ENCODE measurements around the gene STOX2.

STOX2 gene

GRCh38 chr4:183905081-183905592 lies at the start of gene STOX2:
Gene STOX2, plus strand, starts transcription at chr4:183905307. Its CDS starts 1,484 bp downstream, at chr4:183906791.
- Histone ChIP-seq H3K9ac (ENCODE audit: low read length) (peak within 1 kb of the TSS; percentile 51), H3K9me3 (ENCODE audit: control insufficient read depth, low read length) (no peaks in the 10 kb centered on the region), H3K4me1 (ENCODE audit: control insufficient read depth, insufficient read depth, low read length) (peaks cover 4% of the 10 kb centered on the region), H3K4me3 (ENCODE audit: low read length) (peak within 1 kb of the TSS; percentile 57), H3K27me3 (ENCODE audit: control insufficient read depth, insufficient read depth, low read length) (peaks cover 14% of the 10 kb centered on the region), H3K36me3 (ENCODE audit: control insufficient read depth, insufficient read depth, low read length) (no peaks in the 10 kb centered on the region)

DNA sequence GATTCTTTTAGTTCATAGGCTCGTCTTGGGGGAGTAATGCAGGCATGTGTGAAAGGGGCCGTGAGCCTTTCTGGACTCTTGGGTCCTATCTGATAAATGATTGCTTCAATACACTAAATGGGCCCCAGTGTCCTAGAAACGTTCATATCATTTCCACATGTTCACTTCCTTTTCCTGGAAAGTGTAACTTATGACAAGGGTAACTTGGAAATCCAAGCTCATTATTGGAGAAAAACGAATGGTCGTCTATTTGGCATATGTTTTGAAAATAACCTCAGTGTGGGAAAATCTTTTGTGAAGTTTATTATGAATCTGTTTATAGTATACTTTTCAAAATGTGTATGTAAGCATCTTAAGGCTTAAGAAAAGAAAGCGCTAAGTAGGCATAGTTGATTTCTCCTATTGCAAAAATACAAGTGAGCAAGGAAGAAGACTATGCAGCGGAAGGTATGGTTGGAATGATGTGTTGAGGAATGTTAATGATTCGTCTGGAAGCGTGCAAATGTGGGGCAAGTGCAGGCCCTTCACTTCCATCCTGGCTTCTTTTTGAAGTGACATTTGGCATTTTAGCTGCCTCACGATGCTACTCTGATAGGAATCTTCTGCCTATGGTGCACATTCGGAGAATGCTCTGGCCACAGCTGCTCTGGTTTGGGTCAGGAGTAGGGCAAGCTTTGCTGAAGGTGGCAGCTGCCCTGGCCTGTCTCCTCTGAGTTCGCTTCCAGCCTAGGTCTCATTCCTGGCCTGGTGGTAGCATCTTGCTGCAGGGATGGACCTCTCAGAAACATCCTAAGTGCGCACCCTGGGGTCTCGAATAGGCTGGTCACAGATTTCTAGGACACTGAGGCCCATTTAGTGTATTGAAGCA lies 49.5 kb upstream of the STOX2 start:
- H3K9ac ChIP-seq (ENCODE audit: low read length) = no peak overlapping the region
- H3K27me3 ChIP-seq (ENCODE audit: control insufficient read depth, insufficient read depth, low read length) = no peaks in the 10 kb centered on the region
- no peak overlapping the region for H3K4me3 ChIP-seq (ENCODE audit: low read length)
- no peaks in the 10 kb centered on the region for H3K36me3 ChIP-seq (ENCODE audit: control insufficient read depth, insufficient read depth, low read length)
- H3K9me3 ChIP-seq (ENCODE audit: control insufficient read depth, low read length) = no peaks in the 10 kb centered on the region
- no peaks in the 10 kb centered on the region for H3K4me1 ChIP-seq (ENCODE audit: control insufficient read depth, insufficient read depth, low read length)

DNA sequence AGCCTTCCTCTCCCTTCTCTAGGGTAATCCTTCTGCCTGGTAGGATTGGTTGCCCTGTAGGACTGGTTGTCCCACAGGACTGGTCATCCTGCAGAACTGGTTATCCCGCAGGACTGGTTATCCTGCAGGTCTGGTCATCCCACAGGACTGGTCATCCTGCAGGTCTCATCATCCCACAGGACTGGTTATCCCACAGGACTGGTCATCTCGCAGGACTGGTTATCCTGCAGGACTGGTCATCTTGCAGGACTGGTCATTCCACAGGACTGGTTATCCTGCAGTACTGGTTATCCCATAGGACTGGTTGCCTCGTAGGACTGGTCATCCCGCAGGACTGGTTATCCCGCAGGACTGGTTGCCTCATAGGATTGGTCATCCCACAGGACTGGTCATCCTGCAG lies 48.1 kb upstream of the STOX2 start:
- no peak overlapping the region for H3K4me3 ChIP-seq (ENCODE audit: low read length)
- no peaks in the 10 kb centered on the region for H3K4me1 ChIP-seq (ENCODE audit: control insufficient read depth, insufficient read depth, low read length)
- no peak overlapping the region for H3K9ac ChIP-seq (ENCODE audit: low read length)
- H3K9me3 ChIP-seq (ENCODE audit: control insufficient read depth, low read length) = no peaks in the 10 kb centered on the region
- no peaks in the 10 kb centered on the region for H3K36me3 ChIP-seq (ENCODE audit: control insufficient read depth, insufficient read depth, low read length)
- H3K27me3 ChIP-seq (ENCODE audit: control insufficient read depth, insufficient read depth, low read length) = no peaks in the 10 kb centered on the region

GRCh38 chr4:183858011-183858615 lies 47.0 kb upstream of the STOX2 start:
- no peaks in the 10 kb centered on the region for H3K36me3 ChIP-seq (ENCODE audit: control insufficient read depth, insufficient read depth, low read length)
- no peaks in the 10 kb centered on the region for H3K9me3 ChIP-seq (ENCODE audit: control insufficient read depth, low read length)
- no peaks in the 10 kb centered on the region for H3K27me3 ChIP-seq (ENCODE audit: control insufficient read depth, insufficient read depth, low read length)
- H3K4me1 ChIP-seq (ENCODE audit: control insufficient read depth, insufficient read depth, low read length) = peaks cover 5% of the 10 kb centered on the region
- H3K4me3 ChIP-seq (ENCODE audit: low read length) = no peak overlapping the region
- H3K9ac ChIP-seq (ENCODE audit: low read length) = no peak overlapping the region

DNA sequence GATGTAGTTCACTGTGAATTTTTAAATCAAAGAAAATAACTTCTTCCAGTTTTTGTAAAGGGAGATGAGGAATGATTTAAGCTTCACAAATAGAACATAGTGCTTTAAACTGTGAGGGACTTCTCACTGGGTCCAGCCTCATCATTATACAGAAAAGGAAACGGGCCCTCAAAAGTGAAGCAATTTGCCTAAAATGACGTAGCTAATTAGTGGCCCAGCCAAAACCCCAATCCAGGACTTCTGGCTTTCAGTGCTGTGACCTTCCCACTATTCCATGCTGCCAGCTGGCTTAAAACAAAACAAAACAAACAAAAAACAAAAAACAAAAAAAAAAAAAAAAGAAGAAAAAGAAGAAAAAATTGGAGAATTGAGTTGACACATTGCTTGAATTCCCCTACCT lies 45.0 kb upstream of the STOX2 start:
- H3K36me3 ChIP-seq (ENCODE audit: control insufficient read depth, insufficient read depth, low read length) = no peaks in the 10 kb centered on the region
- H3K4me1 ChIP-seq (ENCODE audit: control insufficient read depth, insufficient read depth, low read length) = peaks cover 15% of the 10 kb centered on the region
- no peaks in the 10 kb centered on the region for H3K9me3 ChIP-seq (ENCODE audit: control insufficient read depth, low read length)
- no peaks in the 10 kb centered on the region for H3K27me3 ChIP-seq (ENCODE audit: control insufficient read depth, insufficient read depth, low read length)
- no peak overlapping the region for H3K4me3 ChIP-seq (ENCODE audit: low read length)
- no peak overlapping the region for H3K9ac ChIP-seq (ENCODE audit: low read length)

DNA sequence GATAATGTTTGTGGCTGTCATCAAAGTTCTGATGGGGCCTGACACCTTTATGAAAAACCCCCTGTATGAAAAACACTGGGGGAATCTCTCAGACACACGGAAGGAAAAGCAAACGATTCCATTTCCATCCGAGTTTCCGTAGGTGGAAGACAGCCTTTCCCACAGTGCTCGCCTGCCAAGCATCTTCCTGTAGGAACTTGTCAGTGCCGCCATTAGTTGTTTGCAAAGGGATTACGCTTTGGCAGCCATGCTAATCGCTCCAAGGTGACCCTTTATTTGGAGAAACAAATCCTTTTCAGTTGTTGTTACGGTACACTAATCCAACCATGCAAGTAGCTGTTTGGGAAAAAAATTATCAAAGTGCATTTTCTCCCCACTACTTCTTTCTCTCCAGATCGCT lies 44.4 kb upstream of the STOX2 start:
- Histone ChIP-seq H3K9me3 (ENCODE audit: control insufficient read depth, low read length) (no peaks in the 10 kb centered on the region), H3K9ac (ENCODE audit: low read length) (no peak overlapping the region), H3K4me3 (ENCODE audit: low read length) (no peak overlapping the region), H3K36me3 (ENCODE audit: control insufficient read depth, insufficient read depth, low read length) (no peaks in the 10 kb centered on the region), H3K4me1 (ENCODE audit: control insufficient read depth, insufficient read depth, low read length) (peaks cover 15% of the 10 kb centered on the region), H3K27me3 (ENCODE audit: control insufficient read depth, insufficient read depth, low read length) (no peaks in the 10 kb centered on the region)

DNA sequence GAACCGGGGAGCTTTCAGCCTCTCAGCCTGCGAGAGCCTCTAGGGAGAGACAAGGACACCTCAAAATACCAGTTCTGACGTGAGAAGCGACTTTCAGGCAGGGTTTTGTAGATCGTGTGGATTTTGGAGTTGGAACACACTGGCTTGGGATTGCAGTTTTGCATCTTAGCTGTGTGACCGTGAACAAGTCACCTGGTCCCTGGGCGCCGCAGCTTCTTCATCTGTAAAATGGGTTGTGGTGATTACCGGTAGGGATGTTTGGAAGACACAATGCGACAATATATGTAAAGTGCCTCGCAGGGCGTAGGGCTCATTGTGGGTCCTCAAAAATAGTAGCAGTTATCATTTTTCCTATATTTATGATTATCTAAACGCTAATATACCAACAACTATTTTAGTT lies 43.7 kb upstream of the STOX2 start:
- peaks cover 15% of the 10 kb centered on the region for H3K4me1 ChIP-seq (ENCODE audit: control insufficient read depth, insufficient read depth, low read length)
- no peak overlapping the region for H3K4me3 ChIP-seq (ENCODE audit: low read length)
- H3K36me3 ChIP-seq (ENCODE audit: control insufficient read depth, insufficient read depth, low read length) = no peaks in the 10 kb centered on the region
- H3K9me3 ChIP-seq (ENCODE audit: control insufficient read depth, low read length) = no peaks in the 10 kb centered on the region
- H3K9ac ChIP-seq (ENCODE audit: low read length) = no peak overlapping the region
- H3K27me3 ChIP-seq (ENCODE audit: control insufficient read depth, insufficient read depth, low read length) = no peaks in the 10 kb centered on the region

- H3K9ac ChIP-seq (ENCODE audit: low read length) = no peak overlapping the region
- peaks cover 15% of the 10 kb centered on the region for H3K4me1 ChIP-seq (ENCODE audit: control insufficient read depth, insufficient read depth, low read length)
- H3K4me3 ChIP-seq (ENCODE audit: low read length) = no peak overlapping the region
- H3K9me3 ChIP-seq (ENCODE audit: control insufficient read depth, low read length) = no peaks in the 10 kb centered on the region
- no peaks in the 10 kb centered on the region for H3K36me3 ChIP-seq (ENCODE audit: control insufficient read depth, insufficient read depth, low read length)
- no peaks in the 10 kb centered on the region for H3K27me3 ChIP-seq (ENCODE audit: control insufficient read depth, insufficient read depth, low read length)
These were observed 41.8 kb upstream of the STOX2 start for GRCh38 chr4:183863155-183863825.

DNA sequence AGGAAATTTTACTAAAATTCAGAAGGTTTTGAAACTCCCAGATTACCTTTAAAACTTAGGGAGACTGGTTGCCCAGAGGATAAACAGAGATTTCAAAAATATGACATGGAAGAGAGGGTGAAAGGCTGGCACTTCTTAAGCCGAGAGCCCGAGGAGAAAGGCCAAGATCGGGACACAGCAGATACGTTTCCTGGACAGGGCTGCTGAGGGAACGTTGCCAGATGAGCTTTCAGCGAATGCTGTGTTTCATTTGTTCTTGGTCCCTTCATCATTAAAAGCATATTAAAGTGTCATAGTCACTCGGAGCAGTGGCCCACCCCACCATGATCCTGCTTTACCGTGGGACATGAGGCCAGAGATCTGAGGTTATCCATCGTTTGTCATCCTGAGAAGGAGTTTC lies 37.9 kb upstream of the STOX2 start:
- Histone ChIP-seq H3K4me3 (ENCODE audit: low read length) (no peak overlapping the region), H3K9me3 (ENCODE audit: control insufficient read depth, low read length) (no peaks in the 10 kb centered on the region), H3K27me3 (ENCODE audit: control insufficient read depth, insufficient read depth, low read length) (no peaks in the 10 kb centered on the region), H3K9ac (ENCODE audit: low read length) (no peak overlapping the region), H3K36me3 (ENCODE audit: control insufficient read depth, insufficient read depth, low read length) (no peaks in the 10 kb centered on the region), H3K4me1 (ENCODE audit: control insufficient read depth, insufficient read depth, low read length) (peaks cover 15% of the 10 kb centered on the region)

DNA sequence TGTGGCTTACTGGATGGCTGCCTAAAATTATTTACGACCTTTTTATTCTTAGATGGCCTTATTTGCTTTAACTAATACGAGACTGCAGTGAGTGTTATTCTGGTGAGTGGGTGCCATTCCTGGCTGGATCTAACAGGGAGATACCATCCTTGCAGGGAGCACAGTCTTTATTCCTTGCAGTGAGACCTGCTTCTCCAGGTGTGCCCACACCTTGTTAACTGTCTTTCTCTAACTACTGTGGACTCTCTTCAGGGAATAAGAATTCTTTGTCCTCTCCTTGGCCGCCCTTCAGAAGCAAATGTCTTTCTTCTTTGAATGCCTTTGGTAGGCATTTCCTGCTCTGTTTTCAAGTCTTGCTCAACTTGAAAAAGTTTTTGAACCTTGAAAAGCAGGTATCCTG lies 34.1 kb upstream of the STOX2 start:
- H3K9me3 ChIP-seq (ENCODE audit: control insufficient read depth, low read length) = no peaks in the 10 kb centered on the region
- no peak overlapping the region for H3K4me3 ChIP-seq (ENCODE audit: low read length)
- no peaks in the 10 kb centered on the region for H3K27me3 ChIP-seq (ENCODE audit: control insufficient read depth, insufficient read depth, low read length)
- no peaks in the 10 kb centered on the region for H3K36me3 ChIP-seq (ENCODE audit: control insufficient read depth, insufficient read depth, low read length)
- no peak overlapping the region for H3K9ac ChIP-seq (ENCODE audit: low read length)
- H3K4me1 ChIP-seq (ENCODE audit: control insufficient read depth, insufficient read depth, low read length) = no peaks in the 10 kb centered on the region

DNA sequence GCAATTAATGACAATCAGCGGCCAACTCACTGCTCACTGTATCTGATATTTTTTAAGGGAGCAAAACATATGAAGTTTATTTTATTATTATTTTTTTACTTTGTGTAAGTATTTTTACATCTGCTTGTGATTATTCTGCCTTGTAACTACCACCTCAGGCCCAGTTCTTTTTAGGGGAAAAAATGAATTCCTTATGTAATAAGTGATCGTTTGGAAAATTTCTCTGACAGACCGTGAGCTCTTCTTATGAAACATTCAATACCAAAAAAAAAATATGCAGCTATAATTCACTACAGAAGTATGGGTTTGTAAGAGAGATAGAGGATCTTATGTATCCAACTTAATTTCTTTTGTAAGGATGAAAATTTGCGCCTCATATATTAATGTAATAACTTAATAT lies 33.5 kb upstream of the STOX2 start:
- no peaks in the 10 kb centered on the region for H3K9me3 ChIP-seq (ENCODE audit: control insufficient read depth, low read length)
- H3K27me3 ChIP-seq (ENCODE audit: control insufficient read depth, insufficient read depth, low read length) = no peaks in the 10 kb centered on the region
- peaks cover under 1% of the 10 kb centered on the region for H3K4me1 ChIP-seq (ENCODE audit: control insufficient read depth, insufficient read depth, low read length)
- no peak overlapping the region for H3K9ac ChIP-seq (ENCODE audit: low read length)
- no peak overlapping the region for H3K4me3 ChIP-seq (ENCODE audit: low read length)
- H3K36me3 ChIP-seq (ENCODE audit: control insufficient read depth, insufficient read depth, low read length) = no peaks in the 10 kb centered on the region

GRCh38 chr4:183872531-183872930 lies 32.6 kb upstream of the STOX2 start:
- no peaks in the 10 kb centered on the region for H3K27me3 ChIP-seq (ENCODE audit: control insufficient read depth, insufficient read depth, low read length)
- peaks cover 9% of the 10 kb centered on the region for H3K4me1 ChIP-seq (ENCODE audit: control insufficient read depth, insufficient read depth, low read length)
- H3K4me3 ChIP-seq (ENCODE audit: low read length) = no peak overlapping the region
- no peaks in the 10 kb centered on the region for H3K9me3 ChIP-seq (ENCODE audit: control insufficient read depth, low read length)
- no peak overlapping the region for H3K9ac ChIP-seq (ENCODE audit: low read length)
- H3K36me3 ChIP-seq (ENCODE audit: control insufficient read depth, insufficient read depth, low read length) = no peaks in the 10 kb centered on the region
